ENCODE data around the gene NXPH4. TPM values are rescaled to one million over a fixed set of nuclear protein-coding genes. Genes with fewer than 3 reads are reported as not detected.

The NXPH4 gene
- total RNA-seq, 4 donors from 2014 or later = not detected

GRCh38 chr12:57201631-57202030 is 15.0 kb upstream of the NXPH4 start:
- no peaks in the 10 kb centered on the region for H3K9me3 ChIP-seq
- H3K27ac ChIP-seq = no peak overlapping the region
- DNase-seq (no peak), ATAC-seq (no peak)
- no peak overlapping the region for H3K4me3 ChIP-seq
- no peaks in the 10 kb centered on the region for H3K4me1 ChIP-seq
- TF ChIP-seq, protein P1, sequence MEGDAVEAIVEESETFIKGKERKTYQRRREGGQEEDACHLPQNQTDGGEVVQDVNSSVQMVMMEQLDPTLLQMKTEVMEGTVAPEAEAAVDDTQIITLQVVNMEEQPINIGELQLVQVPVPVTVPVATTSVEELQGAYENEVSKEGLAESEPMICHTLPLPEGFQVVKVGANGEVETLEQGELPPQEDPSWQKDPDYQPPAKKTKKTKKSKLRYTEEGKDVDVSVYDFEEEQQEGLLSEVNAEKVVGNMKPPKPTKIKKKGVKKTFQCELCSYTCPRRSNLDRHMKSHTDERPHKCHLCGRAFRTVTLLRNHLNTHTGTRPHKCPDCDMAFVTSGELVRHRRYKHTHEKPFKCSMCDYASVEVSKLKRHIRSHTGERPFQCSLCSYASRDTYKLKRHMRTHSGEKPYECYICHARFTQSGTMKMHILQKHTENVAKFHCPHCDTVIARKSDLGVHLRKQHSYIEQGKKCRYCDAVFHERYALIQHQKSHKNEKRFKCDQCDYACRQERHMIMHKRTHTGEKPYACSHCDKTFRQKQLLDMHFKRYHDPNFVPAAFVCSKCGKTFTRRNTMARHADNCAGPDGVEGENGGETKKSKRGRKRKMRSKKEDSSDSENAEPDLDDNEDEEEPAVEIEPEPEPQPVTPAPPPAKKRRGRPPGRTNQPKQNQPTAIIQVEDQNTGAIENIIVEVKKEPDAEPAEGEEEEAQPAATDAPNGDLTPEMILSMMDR (IDR thresholded peaks at IDR 0.05 in 4 of 5, conservative IDR thresholded peaks at IDR 0.05 in 1 of 5) = no peak
- TF ChIP-seq POLR2A (IDR thresholded peaks at IDR 0.05) = no peak
- no peaks in the 10 kb centered on the region for H3K27me3 ChIP-seq
- in situ Hi-C loops (cut with MboI; ENCODE audit: low sequenced_read_pairs in 4 of 4) (no loop called here), intact Hi-C loops (cut with DNase I; ENCODE audit: low total_unique reads) (no loop called here)
- peaks cover 0 to 5% of the 10 kb centered on the region in 2 donors for H3K36me3 ChIP-seq

DNA sequence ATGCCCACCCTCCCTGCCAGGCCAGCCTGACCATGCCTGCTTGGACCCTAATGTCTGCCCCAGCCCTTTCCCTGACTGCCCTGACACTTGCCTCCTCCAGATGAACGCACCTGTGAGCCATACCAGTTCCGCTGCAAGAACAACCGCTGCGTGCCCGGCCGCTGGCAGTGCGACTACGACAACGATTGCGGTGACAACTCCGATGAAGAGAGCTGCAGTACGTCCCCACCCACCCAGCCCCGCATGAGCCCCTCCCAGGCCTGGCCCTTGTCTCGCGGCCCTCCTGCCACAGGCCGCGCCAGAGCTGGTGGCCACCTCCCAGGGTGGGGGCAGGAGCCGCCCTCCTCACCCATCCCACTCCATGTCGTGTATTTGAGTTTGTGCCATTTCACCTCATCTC is 14.3 kb upstream of the NXPH4 start:
- intact Hi-C loops (cut with DNase I; ENCODE audit: low total_unique reads) (no loop called here), in situ Hi-C loops (cut with MboI; ENCODE audit: low sequenced_read_pairs in 4 of 4) (no loop called here)
- Histone ChIP-seq H3K27me3 (no peaks in the 10 kb centered on the region), H3K4me3 (no peak overlapping the region), H3K27ac (no peak overlapping the region), H3K9me3 (no peaks in the 10 kb centered on the region), H3K36me3 (peaks cover 0 to 5% of the 10 kb centered on the region in 2 donors), H3K4me1 (no peaks in the 10 kb centered on the region)
- TF ChIP-seq, protein P1 (IDR thresholded peaks at IDR 0.05 in 4 of 5, conservative IDR thresholded peaks at IDR 0.05 in 1 of 5) = no peak
- TF ChIP-seq POLR2A (IDR thresholded peaks at IDR 0.05) = no peak
- no peak for ATAC-seq
- no peak for DNase-seq

GRCh38 chr12:57203201-57203600 is 13.4 kb upstream of the NXPH4 start:
- Histone ChIP-seq H3K27ac (no peak overlapping the region), H3K4me1 (no peaks in the 10 kb centered on the region), H3K36me3 (peaks cover 0 to 5% of the 10 kb centered on the region in 2 donors), H3K9me3 (no peaks in the 10 kb centered on the region), H3K27me3 (no peaks in the 10 kb centered on the region), H3K4me3 (no peak overlapping the region)
- no peak for DNase-seq
- intact Hi-C loops (cut with DNase I; ENCODE audit: low total_unique reads) (no loop called here), in situ Hi-C loops (cut with MboI; ENCODE audit: low sequenced_read_pairs in 4 of 4) (no loop called here)
- TF ChIP-seq, protein P1 (IDR thresholded peaks at IDR 0.05 in 4 of 5, conservative IDR thresholded peaks at IDR 0.05 in 1 of 5) = no peak
- no peak for TF ChIP-seq POLR2A (IDR thresholded peaks at IDR 0.05)
- ATAC-seq = no peak

GRCh38 chr12:57203791-57204190 is 12.8 kb upstream of the NXPH4 start:
- DNase-seq = no peak
- in situ Hi-C loops (cut with MboI; ENCODE audit: low sequenced_read_pairs in 4 of 4) = no loop called here

More at GRCh38 chr12:57203791-57204190, 12.8 kb upstream of the NXPH4 start:
- no peak for ATAC-seq
- H3K4me1 ChIP-seq = no peaks in the 10 kb centered on the region
- no peak overlapping the region for H3K4me3 ChIP-seq
- no peak overlapping the region for H3K27ac ChIP-seq
- H3K27me3 ChIP-seq = no peaks in the 10 kb centered on the region
- intact Hi-C loops (cut with DNase I; ENCODE audit: low total_unique reads) = no loop called here
- H3K36me3 ChIP-seq = peaks cover 0 to 5% of the 10 kb centered on the region in 2 donors
- TF ChIP-seq, protein P1 (IDR thresholded peaks at IDR 0.05 in 4 of 5, conservative IDR thresholded peaks at IDR 0.05 in 1 of 5) = no peak
- no peak for TF ChIP-seq POLR2A (IDR thresholded peaks at IDR 0.05)
- H3K9me3 ChIP-seq = no peaks in the 10 kb centered on the region

All from gastrocnemius medialis (tissue), 4 donors.